ENCODE measurements around the gene CPLANE2. TPM values are rescaled to one million over a fixed set of nuclear protein-coding genes. Genes with fewer than 3 reads are reported as not detected.

The CPLANE2 gene
- total RNA-seq, 6 donors from 2014 or later, result 3.0 to 11.6 (median 8.0) TPM

DNA sequence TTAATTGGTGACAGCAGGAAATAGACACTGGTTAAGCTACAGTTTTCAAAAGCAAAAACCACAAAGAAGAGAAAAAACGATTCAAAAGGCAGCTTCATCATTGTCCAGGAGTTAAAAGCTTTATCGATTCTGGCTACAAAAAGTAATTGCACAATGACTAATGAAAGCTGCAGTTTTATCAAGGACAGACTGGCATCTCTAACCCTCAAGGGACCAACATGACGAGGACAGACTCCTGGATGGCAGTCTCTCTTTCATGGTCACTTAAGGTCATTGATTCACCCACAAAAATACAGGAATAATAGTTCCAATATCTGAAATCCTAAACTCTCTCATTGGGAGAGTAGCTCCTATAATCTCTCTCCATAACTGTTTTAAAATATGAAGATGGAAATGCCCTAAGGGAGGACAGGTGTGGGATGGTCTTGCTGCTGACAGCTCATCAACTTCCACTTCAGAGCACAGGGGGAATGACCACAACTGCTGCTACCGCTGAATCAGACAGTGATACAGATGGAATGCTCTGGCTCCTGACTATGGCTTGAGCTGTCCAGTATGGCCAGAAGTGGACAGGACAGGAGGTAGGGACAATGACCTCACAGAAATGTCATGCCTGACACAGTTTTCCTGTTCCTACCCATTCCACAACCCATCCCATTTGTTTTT lies 17.4 kb upstream of the CPLANE2 start:
- ATAC-seq (ENCODE audit: low FRiP score in 2 of 2) (no peak), DNase-seq (no peak)
- H3K36me3 ChIP-seq, result peaks cover 7 to 63% (median 40%) of the 10 kb centered on the region in 4 donors
- no peak overlapping the region for H3K27ac ChIP-seq
- TF ChIP-seq, protein P1, sequence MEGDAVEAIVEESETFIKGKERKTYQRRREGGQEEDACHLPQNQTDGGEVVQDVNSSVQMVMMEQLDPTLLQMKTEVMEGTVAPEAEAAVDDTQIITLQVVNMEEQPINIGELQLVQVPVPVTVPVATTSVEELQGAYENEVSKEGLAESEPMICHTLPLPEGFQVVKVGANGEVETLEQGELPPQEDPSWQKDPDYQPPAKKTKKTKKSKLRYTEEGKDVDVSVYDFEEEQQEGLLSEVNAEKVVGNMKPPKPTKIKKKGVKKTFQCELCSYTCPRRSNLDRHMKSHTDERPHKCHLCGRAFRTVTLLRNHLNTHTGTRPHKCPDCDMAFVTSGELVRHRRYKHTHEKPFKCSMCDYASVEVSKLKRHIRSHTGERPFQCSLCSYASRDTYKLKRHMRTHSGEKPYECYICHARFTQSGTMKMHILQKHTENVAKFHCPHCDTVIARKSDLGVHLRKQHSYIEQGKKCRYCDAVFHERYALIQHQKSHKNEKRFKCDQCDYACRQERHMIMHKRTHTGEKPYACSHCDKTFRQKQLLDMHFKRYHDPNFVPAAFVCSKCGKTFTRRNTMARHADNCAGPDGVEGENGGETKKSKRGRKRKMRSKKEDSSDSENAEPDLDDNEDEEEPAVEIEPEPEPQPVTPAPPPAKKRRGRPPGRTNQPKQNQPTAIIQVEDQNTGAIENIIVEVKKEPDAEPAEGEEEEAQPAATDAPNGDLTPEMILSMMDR (IDR thresholded peaks at IDR 0.05), result no peak
- no peak for TF ChIP-seq EP300 (IDR thresholded peaks at IDR 0.05)
- TF ChIP-seq POLR2A (IDR thresholded peaks at IDR 0.05), result no peak
- no peak for TF ChIP-seq POLR2AphosphoS5 (IDR thresholded peaks at IDR 0.05)
- no peak overlapping the region for H3K4me3 ChIP-seq
- peaks cover 8 to 18% (median 13%) of the 10 kb centered on the region in 4 donors for H3K4me1 ChIP-seq
- no peaks in the 10 kb centered on the region for H3K27me3 ChIP-seq
- H3K9me3 ChIP-seq, result no peaks in the 10 kb centered on the region
- WGBS, 2 donors, result 76 to 86% methylated on average over 4 of the region's 4 CpGs

DNA sequence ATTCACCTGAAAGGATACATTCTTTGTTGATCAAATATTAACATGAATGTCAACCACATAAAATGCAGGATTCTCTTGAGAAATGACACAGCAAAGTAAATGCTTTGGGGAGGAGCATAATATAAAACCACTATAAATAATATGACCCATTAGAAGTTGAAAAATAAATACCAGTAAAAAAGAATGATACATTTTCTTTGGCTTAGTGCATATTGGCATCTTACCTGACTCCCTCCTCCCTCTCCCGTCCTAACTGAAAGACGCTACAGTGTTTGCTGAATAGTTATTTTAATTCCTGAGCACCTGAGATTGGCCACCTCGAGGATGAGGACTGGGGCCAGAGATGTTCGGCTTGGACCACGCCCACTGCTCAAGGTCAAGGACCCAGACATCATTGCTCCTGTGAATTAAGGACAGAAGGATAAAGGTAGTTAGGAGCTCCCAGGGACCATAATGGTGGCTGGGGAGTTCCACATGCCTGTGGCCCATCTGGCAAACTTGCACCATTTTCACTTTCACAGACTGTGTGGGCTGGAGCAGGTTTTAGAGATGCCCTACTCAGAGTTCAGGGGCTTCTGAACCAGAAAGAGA lies 16.4 kb upstream of the CPLANE2 start:
- H3K4me3 ChIP-seq, result no peak overlapping the region
- no peak for DNase-seq

DNA sequence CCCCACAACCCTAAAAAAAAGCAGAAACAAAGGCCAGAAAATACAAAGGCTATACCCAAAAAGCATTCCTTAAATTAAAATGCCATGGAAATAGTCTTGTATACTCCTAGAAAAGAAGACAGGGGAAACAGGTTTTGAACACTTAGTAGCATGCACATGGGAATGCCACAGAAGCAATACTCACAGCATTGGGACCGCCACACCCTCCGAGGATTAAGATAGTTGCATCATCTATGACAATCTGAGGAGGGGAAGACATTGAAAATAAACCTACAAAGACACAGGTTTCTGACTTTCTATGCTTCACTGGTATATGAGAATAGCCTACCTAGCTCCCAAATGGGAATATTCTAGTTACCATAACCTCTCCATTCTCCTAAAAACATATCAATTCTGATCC lies 15.9 kb upstream of the CPLANE2 start:
- Histone ChIP-seq H3K4me3 (no peak overlapping the region), H3K27me3 (no peaks in the 10 kb centered on the region), H3K36me3 (peaks cover 7 to 63% (median 40%) of the 10 kb centered on the region in 4 donors), H3K4me1 (peaks cover 22 to 31% (median 27%) of the 10 kb centered on the region in 4 donors), H3K9me3 (no peaks in the 10 kb centered on the region), H3K27ac (no peak overlapping the region)
- DNase-seq (no peak), ATAC-seq (ENCODE audit: low FRiP score in 2 of 2) (no peak)
- TF ChIP-seq, protein P1 (IDR thresholded peaks at IDR 0.05), result no peak
- TF ChIP-seq POLR2AphosphoS5 (IDR thresholded peaks at IDR 0.05), result no peak
- no peak for TF ChIP-seq EP300 (IDR thresholded peaks at IDR 0.05)
- no peak for TF ChIP-seq POLR2A (IDR thresholded peaks at IDR 0.05)
- WGBS, 2 donors, result 85 to 88% methylated on average over 2 of the region's 2 CpGs

More for the DNA sequence above, 16.4 kb upstream of the CPLANE2 start:
- Histone ChIP-seq H3K36me3 (peaks cover 7 to 63% (median 40%) of the 10 kb centered on the region in 4 donors), H3K27me3 (no peaks in the 10 kb centered on the region), H3K4me1 (peaks cover 17 to 28% (median 22%) of the 10 kb centered on the region in 4 donors), H3K9me3 (no peaks in the 10 kb centered on the region), H3K27ac (no peak overlapping the region)
- 67 to 92% methylated on average over 5 of the region's 5 CpGs for WGBS, 2 donors
- ATAC-seq (ENCODE audit: low FRiP score in 2 of 2), result no peak
- TF ChIP-seq POLR2A (IDR thresholded peaks at IDR 0.05) (no peak), POLR2AphosphoS5 (IDR thresholded peaks at IDR 0.05) (no peak), EP300 (IDR thresholded peaks at IDR 0.05) (no peak)
- TF ChIP-seq, protein P1 (IDR thresholded peaks at IDR 0.05), result no peak

DNA sequence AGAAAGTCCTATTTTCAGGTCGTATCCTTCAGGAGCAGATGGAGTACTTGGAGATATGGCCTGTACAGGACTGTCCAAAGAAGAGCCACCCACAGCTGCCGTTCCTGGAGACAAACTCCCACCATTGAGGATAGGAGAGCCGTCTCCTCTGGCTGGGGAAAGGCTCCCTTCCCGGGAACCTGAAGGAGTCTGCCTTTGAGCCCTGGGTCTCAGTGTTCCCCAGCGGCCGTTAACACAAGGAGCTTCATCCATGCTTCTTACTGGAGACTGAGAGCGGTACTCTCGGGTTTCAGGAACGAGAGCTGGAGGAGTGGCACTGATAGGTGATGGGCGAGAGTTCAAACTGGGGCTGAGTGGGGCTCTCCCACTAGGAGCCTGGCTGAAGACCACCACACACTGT lies 14.4 kb upstream of the CPLANE2 start:
- Histone ChIP-seq H3K27ac (peak overlapping the region in 2 of 4 donors; percentile 68 to 74), H3K27me3 (no peaks in the 10 kb centered on the region), H3K4me3 (no peak overlapping the region), H3K36me3 (peaks cover 7 to 67% (median 40%) of the 10 kb centered on the region in 4 donors), H3K4me1 (peaks cover 27 to 33% (median 30%) of the 10 kb centered on the region in 4 donors), H3K9me3 (no peaks in the 10 kb centered on the region)
- TF ChIP-seq, protein P1 (IDR thresholded peaks at IDR 0.05), result no peak
- no peak for TF ChIP-seq POLR2A (IDR thresholded peaks at IDR 0.05)
- no peak for TF ChIP-seq EP300 (IDR thresholded peaks at IDR 0.05)
- TF ChIP-seq POLR2AphosphoS5 (IDR thresholded peaks at IDR 0.05), result no peak
- no peak for ATAC-seq (ENCODE audit: low FRiP score in 2 of 2)
- no peak for DNase-seq
- WGBS, 2 donors, result 92 to 95% methylated on average over 8 to 10 of the region's 10 CpGs

Data from upper lobe of left lung (tissue), 6 donors.